Stomach (tissue), 9 donors: ENCODE results near the gene MRPS23. TPM values are rescaled to one million over a fixed set of nuclear protein-coding genes. Genes with fewer than 3 reads are reported as not detected.
A peak's percentile ranks its signal among the peaks of the same experiment; 100 is the strongest.

ENCODE experiments used
- DNase-seq, 2 donors: peaks; one replicate each; pipeline versions ENCODE4 v3.0.0 to v3.0.0-alpha.2; 2013 to 2019
- H3K27ac ChIP-seq, 5 donors: fragments of 200-600 bp in 4 of 5; sonication (generic) in 4 of 5; one replicate each; pipeline ENCODE4 v1.5.1; 2013 to 2019; ENCODE audit warnings: mild to moderate bottlenecking in 1 of 5, moderate library complexity in 1 of 5
- H3K27me3 ChIP-seq, 3 donors: fragments of 200-600 bp; sonication (generic); one replicate each; pipeline ENCODE4 v1.5.1; 2017 to 2019; ENCODE audit warnings: mixed run types in 1 of 3
- H3K36me3 ChIP-seq, 4 donors: fragments of 200-600 bp; sonication (generic); 1 replicate in 3 of 4; 2 replicates in 1 of 4; pipeline ENCODE4 v1.5.1; 2016 to 2019
- H3K4me1 ChIP-seq, 4 donors: fragments of 200-600 bp; sonication (generic); one replicate each; pipeline ENCODE4 v1.5.1; 2016 to 2019
- H3K4me3 ChIP-seq, 4 donors: fragments of 200-600 bp; sonication (generic) in 3 of 4; one replicate each; pipeline ENCODE4 v1.5.1; 2016 to 2019; ENCODE audit warnings: mild to moderate bottlenecking in 1 of 4
- H3K9me3 ChIP-seq, 4 donors: fragments of 200-600 bp; sonication (generic); one replicate each; pipeline ENCODE4 v1.5.1; 2016 to 2019
- EP300 ChIP-seq: sonication (generic); formaldehyde crosslinking; IDR thresholded peaks from one replicate; pipeline ENCODE4 v1.6.1; 2017; ENCODE audit warnings: antibody characterized with exemption
- POLR2A ChIP-seq, 4 donors: fragments of 450-650 bp; IDR thresholded peaks; one replicate each; pipeline ENCODE4 v1.6.1; 2016; ENCODE audit warnings: antibody characterized with exemption in 4 of 4, control low read depth in 2 of 4, mild to moderate bottlenecking in 1 of 4, moderate library complexity in 1 of 4
- POLR2AphosphoS5 ChIP-seq, 3 donors: sonication (generic); formaldehyde crosslinking; IDR thresholded peaks; one replicate each; pipeline ENCODE4 v1.6.1; 2016; ENCODE audit warnings: antibody characterized with exemption in 3 of 3
- WGBS, 5 donors: extraction: QIAGEN DNeasy Blood & Tissue Kit in 3 of 5; methylation state at CpG; one replicate each; pipeline versions ENCODE4 v1.1.5 to v1.1.7; 2013 to 2018; 5-methylcytosine and 5-hydroxymethylcytosine counted together
- intact Hi-C: fragments of 100-400 bp; cut with DNase I; formaldehyde crosslinking; loops from one replicate; pipeline ENCODE4 v1.15.1; 2023; ENCODE audit warnings: low total_unique reads
- polyA plus RNA-seq, 3 donors: library from polyadenylated mRNA; stranded (reverse); fragments of 200-250 nt; gene quantifications; one replicate each; pipeline ENCODE4 v1.2.3, GENCODE V29; 2013
- total RNA-seq, 5 donors: library from RNA; depleted of rRNA; stranded (reverse); fragments of >200 nt; gene quantifications; one replicate each; pipeline versions ENCODE4 v1.1.0 to v1.2.3, GENCODE V29; 2014 to 2016
- TF ChIP-seq, protein P1 (sequence below), 7 experiments: fragments of 450-650 bp in 4 of 7; fragments of 200-600 bp in 3 of 7; sonication (generic) in 3 of 7; IDR thresholded peaks; one replicate each; pipeline ENCODE4 v1.5.1; 2016 to 2019; ENCODE audit warnings: antibody characterized with exemption in 7 of 7, control low read depth in 2 of 7, mild to moderate bottlenecking in 1 of 7
- donor health status: healthy with polysubstance abuse.
- donor health status: Bipolar disorder and iron deficiency.
- donor health status: healthy.

Gene MRPS23
- total and polyA plus RNA-seq, 8 donors, result 12.6 to 43.3 (median 25.1) TPM; not detected in 1

DNA sequence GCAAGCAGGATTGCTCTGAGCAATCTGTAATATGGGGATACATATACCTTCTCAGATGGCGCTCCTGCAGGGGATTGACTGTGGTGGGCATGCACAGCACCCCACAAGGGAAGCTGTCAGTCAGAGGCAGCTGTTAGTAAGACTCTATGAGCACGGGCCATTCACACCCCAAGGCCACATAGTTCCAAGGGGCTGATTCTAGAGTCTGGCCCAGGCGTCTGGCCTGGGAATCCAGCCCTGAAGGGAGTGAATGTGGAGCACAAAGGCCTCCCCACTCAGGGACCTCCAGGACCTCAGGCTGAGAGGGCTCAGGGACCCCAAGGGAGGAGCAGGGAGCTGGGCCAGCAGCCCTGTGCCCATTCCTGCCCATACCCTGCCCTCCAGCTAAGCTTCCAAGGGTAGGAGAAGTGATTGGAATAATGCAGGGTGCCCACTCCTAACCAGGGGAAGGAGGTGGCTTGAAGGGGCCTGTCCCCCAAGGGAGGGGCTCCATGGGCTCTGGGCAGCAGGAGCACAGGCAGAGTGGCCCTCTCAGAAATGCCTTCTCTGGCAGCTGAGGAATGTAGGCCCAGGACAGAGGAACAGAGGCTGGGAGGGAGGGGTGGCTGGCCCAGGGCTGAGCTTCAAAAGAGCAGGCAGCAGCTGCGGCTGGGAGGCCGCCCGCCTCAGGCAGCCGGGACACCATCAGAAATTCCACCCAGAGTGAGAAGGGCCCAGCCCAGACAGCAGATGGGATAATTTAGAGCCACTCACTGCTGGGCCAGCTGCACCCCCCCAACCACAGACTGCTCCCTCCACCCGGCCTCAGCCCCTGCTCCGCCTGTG lies 48.9 kb upstream of the MRPS23 start:
- Histone ChIP-seq H3K27ac (peak overlapping the region; percentile 86 to 94 (median 91)), H3K4me1 (peaks cover 75 to 93% (median 89%) of the 10 kb centered on the region in 4 donors), H3K4me3 (no peak overlapping the region), H3K36me3 (no peaks in the 10 kb centered on the region), H3K9me3 (no peaks in the 10 kb centered on the region), H3K27me3 (no peaks in the 10 kb centered on the region)
- intact Hi-C loops, result loop anchor here (10.0 kb wide), 1 partner anchor 56 kb away; the partner anchor contains the start of gene CUEDC1
- WGBS, 5 donors, result 19 to 50% (median 41%) methylated on average over 5 to 9 of the region's 9 CpGs
- DNase-seq, result peak; percentile 72 to 86
- TF ChIP-seq, protein P1, sequence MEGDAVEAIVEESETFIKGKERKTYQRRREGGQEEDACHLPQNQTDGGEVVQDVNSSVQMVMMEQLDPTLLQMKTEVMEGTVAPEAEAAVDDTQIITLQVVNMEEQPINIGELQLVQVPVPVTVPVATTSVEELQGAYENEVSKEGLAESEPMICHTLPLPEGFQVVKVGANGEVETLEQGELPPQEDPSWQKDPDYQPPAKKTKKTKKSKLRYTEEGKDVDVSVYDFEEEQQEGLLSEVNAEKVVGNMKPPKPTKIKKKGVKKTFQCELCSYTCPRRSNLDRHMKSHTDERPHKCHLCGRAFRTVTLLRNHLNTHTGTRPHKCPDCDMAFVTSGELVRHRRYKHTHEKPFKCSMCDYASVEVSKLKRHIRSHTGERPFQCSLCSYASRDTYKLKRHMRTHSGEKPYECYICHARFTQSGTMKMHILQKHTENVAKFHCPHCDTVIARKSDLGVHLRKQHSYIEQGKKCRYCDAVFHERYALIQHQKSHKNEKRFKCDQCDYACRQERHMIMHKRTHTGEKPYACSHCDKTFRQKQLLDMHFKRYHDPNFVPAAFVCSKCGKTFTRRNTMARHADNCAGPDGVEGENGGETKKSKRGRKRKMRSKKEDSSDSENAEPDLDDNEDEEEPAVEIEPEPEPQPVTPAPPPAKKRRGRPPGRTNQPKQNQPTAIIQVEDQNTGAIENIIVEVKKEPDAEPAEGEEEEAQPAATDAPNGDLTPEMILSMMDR (IDR thresholded peaks at IDR 0.05), result no peak
- TF ChIP-seq POLR2AphosphoS5 (IDR thresholded peaks at IDR 0.05), result peak in 1 of 3 donors; percentile 10

DNA sequence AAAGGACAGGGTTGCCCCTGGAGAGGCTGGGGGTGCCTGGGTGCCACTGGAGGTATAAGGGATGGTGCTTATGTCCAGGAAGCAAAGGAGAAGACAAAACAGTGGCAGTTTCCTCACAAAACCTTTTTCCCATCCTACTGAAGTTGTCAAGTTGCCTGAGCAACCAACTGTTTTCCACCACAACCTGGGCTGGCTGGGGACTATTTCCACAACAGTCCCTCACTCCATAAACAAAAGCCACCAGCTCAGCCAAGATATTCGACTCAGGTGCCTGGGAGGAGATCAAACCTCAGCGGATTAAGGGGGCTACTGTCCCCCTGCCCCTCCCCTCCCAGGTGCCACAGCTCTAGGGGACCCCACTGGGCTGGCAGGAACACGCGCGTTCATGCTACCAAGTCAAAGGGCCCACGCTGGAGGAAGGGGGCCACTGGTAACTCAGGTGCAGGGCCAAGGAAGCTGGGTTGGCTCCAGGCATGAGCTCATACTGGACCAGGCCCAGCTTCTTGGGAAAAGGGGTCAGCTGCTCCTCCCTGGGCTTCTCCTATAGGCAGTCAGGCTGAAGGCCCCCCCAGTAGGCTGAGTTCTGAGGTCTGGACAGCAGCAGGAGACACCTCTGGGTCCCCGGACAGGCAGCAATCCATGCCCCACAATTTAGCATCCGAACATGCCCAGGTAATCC lies 45.7 kb upstream of the MRPS23 start:
- DNase-seq, result peak; percentile 45 to 79
- intact Hi-C loops, result loop anchor here (10.0 kb wide), 1 partner anchor 59 kb away; the partner anchor contains the start of gene CUEDC1
- 39 to 69% (median 63%) methylated on average over 5 to 8 of the region's 8 CpGs for WGBS, 5 donors
- no peaks in the 10 kb centered on the region for H3K36me3 ChIP-seq
- no peaks in the 10 kb centered on the region for H3K27me3 ChIP-seq
- peak overlapping the region; percentile 43 to 95 (median 91) for H3K27ac ChIP-seq
- TF ChIP-seq POLR2A (IDR thresholded peaks at IDR 0.05) (no peak), EP300 (no peak), POLR2AphosphoS5 (IDR thresholded peaks at IDR 0.05) (no peak)
- TF ChIP-seq, protein P1 (IDR thresholded peaks at IDR 0.05), result no peak
- H3K4me3 ChIP-seq, result no peak overlapping the region
- no peaks in the 10 kb centered on the region for H3K9me3 ChIP-seq
- H3K4me1 ChIP-seq, result peaks cover 71 to 93% (median 89%) of the 10 kb centered on the region in 4 donors

DNA sequence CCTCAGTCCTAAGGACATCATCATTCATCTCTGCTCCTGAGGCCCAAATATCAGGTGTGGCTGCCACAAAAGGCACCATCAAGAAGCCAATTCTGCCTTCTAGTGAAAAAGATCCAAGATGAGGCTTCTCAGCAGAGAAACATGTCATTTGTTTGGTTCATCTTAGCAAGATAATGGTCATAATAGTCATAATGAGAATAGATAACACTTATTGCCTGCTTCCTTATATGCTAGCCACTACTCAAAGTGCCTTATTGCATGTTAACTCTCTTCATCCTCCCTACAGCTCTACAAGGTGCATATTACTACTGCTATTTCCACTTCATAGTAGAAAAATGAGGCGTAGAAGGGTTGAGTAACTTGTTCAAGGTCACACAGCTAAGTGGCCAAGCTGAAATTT lies 45.0 kb upstream of the MRPS23 start:
- Histone ChIP-seq H3K4me1 (peaks cover 71 to 93% (median 89%) of the 10 kb centered on the region in 4 donors), H3K27ac (peak overlapping the region; percentile 43 to 95 (median 91)), H3K27me3 (no peaks in the 10 kb centered on the region), H3K36me3 (no peaks in the 10 kb centered on the region), H3K4me3 (no peak overlapping the region), H3K9me3 (no peaks in the 10 kb centered on the region)
- intact Hi-C loops, result loop anchor here (10.0 kb wide), 1 partner anchor 60 kb away; the partner anchor contains the start of gene CUEDC1
- peak in 1 of 2 donors; percentile 4 for DNase-seq
- WGBS, 5 donors, result 90 to 97% (median 94%) methylated on average over 1 of the region's 1 CpG
- TF ChIP-seq POLR2AphosphoS5 (IDR thresholded peaks at IDR 0.05) (no peak), EP300 (no peak), POLR2A (IDR thresholded peaks at IDR 0.05) (no peak)
- TF ChIP-seq, protein P1 (IDR thresholded peaks at IDR 0.05), result no peak

DNA sequence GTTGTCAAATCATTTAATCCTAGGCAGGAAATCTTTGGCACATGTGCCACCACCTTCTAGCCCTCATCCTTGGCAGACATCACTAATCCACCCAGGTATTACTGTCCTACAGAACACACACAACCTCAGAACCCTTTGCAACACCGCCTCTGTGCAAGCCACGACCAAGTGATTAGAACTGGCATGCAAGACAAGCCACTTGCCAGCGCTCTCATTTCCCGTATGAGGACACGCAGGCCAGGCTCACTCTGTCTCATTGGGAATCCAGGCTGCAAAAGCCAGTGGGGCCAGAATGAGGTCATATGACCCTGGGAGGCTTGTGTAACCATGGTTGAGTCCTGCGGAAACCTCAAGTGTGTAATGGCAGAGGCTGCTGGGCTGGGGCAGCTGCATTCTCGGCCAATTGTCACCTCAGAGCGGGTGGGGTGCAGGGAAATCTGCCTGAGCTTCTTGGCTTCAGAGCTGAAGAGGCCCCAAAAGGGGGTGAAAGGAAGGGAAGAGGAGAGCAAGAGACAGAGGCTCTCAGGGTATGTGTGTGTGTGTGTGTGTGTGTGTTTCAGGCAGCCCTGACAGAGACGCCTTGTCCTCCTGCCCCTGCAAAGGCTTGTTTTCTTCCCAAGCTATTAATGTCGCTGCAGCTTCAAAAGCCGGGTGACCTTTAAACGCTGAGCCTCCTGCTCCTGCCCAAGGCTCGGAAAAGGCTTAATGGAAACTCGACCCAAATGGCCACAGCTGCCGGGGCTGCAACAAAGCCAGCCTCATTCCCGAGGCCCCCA lies 43.2 kb upstream of the MRPS23 start:
- Histone ChIP-seq H3K36me3 (no peaks in the 10 kb centered on the region), H3K4me1 (peaks cover 60 to 93% (median 82%) of the 10 kb centered on the region in 4 donors), H3K27ac (peak overlapping the region; percentile 81 to 95 (median 93)), H3K9me3 (no peaks in the 10 kb centered on the region), H3K4me3 (peak overlapping the region in 1 of 4 donors; percentile 24), H3K27me3 (no peaks in the 10 kb centered on the region)
- intact Hi-C loops, result loop anchor here (10.0 kb wide), 1 partner anchor 62 kb away; the partner anchor contains the start of gene CUEDC1
- no peak for TF ChIP-seq POLR2A (IDR thresholded peaks at IDR 0.05)
- TF ChIP-seq EP300, result peak; percentile 95
- TF ChIP-seq POLR2AphosphoS5 (IDR thresholded peaks at IDR 0.05), result peak; percentile 81 to 96 (median 93)
- TF ChIP-seq, protein P1 (IDR thresholded peaks at IDR 0.05), result peak in 1 of 7 experiments; percentile 2
- DNase-seq, result peak; percentile 81 to 93
- 5 to 13% (median 7%) methylated on average over 16 of the region's 16 CpGs for WGBS, 5 donors
